Osteoblast (primary cell): ENCODE data around the gene OXLD1. TPM values are rescaled to one million over a fixed set of nuclear protein-coding genes. Genes with fewer than 3 reads are reported as not detected.

Source experiments
- DNase-seq: peaks from one replicate; pipeline ENCODE4 v3.0.0; 2011; ENCODE audit warnings: low spot score, mixed read lengths; ENCODE audit not compliant: insufficient read length; ENCODE audit errors: missing footprints
- H2AFZ ChIP-seq: 2 replicates; pipeline ENCODE4 v1.6.0; 2011; ENCODE audit warnings: mild to moderate bottlenecking, low read length
- H3K27ac ChIP-seq: 2 replicates; pipeline ENCODE4 v1.5.1; 2011; ENCODE audit warnings: mild to moderate bottlenecking, low read depth, low read length, moderate library complexity
- H3K27me3 ChIP-seq: 2 replicates; pipeline ENCODE4 v1.6.0; 2012; ENCODE audit warnings: mild to moderate bottlenecking, control low read depth, inconsistent platforms, low read length, moderate library complexity; ENCODE audit not compliant: insufficient read depth
- H3K36me3 ChIP-seq: 2 replicates; pipeline ENCODE4 v1.5.1; 2011; ENCODE audit warnings: mild to moderate bottlenecking, low read length, control low read depth, moderate library complexity; ENCODE audit not compliant: insufficient read depth
- H3K4me1 ChIP-seq: 2 replicates; pipeline ENCODE4 v1.5.1; 2011; ENCODE audit warnings: mild to moderate bottlenecking, low read length, control low read depth, moderate library complexity; ENCODE audit not compliant: insufficient read depth
- H3K4me2 ChIP-seq: 2 replicates; pipeline ENCODE4 v1.6.0; 2011; ENCODE audit warnings: mild to moderate bottlenecking, low read length; ENCODE audit not compliant: insufficient read depth
- H3K4me3 ChIP-seq: fragments of 200-600 bp; sonication (generic); 3 replicates; pipeline ENCODE4 v1.5.1; 2012; ENCODE audit warnings: mild to moderate bottlenecking, low read length, inconsistent platforms; ENCODE audit not compliant: insufficient read depth
- H3K79me2 ChIP-seq: 2 replicates; pipeline ENCODE4 v1.6.0; 2012; ENCODE audit warnings: mild to moderate bottlenecking, low read length, control low read depth, inconsistent platforms; ENCODE audit not compliant: insufficient read depth
- H3K9me3 ChIP-seq: 2 replicates; pipeline ENCODE4 v1.5.1; 2011; ENCODE audit warnings: low read depth, low read length, control low read depth
- H4K20me1 ChIP-seq: 2 replicates; pipeline ENCODE4 v1.6.0; 2012; ENCODE audit warnings: mild to moderate bottlenecking, low read length, control low read depth; ENCODE audit not compliant: insufficient read depth
- total RNA-seq: library from RNA; depleted of rRNA; stranded (reverse); fragments of >200 nt; gene quantifications from 2 replicates; pipeline ENCODE4 v1.2.3, GENCODE V29; 2012
- TF ChIP-seq, protein P1 (sequence below): IDR thresholded peaks from 2 replicates; pipeline ENCODE4 v1.5.1; 2011; ENCODE audit warnings: mild to moderate bottlenecking, low read depth, low read length, moderate library complexity; ENCODE audit errors: extremely low read depth

The OXLD1 gene
- total RNA-seq, 1 donor: 21.0 TPM

GRCh38 chr17:81701288-81702071 is 35.1 kb upstream of the OXLD1 start:
- H4K20me1 ChIP-seq: peaks cover 35% of the 10 kb centered on the region
- H3K27ac ChIP-seq: peak overlapping the region; percentile 28
- H3K4me1 ChIP-seq: peaks cover 21% of the 10 kb centered on the region
- no peaks in the 10 kb centered on the region for H3K27me3 ChIP-seq
- no peaks in the 10 kb centered on the region for H3K9me3 ChIP-seq
- DNase-seq: peak; percentile 91
- H3K4me2 ChIP-seq: peak overlapping the region; percentile 96
- TF ChIP-seq, protein P1, sequence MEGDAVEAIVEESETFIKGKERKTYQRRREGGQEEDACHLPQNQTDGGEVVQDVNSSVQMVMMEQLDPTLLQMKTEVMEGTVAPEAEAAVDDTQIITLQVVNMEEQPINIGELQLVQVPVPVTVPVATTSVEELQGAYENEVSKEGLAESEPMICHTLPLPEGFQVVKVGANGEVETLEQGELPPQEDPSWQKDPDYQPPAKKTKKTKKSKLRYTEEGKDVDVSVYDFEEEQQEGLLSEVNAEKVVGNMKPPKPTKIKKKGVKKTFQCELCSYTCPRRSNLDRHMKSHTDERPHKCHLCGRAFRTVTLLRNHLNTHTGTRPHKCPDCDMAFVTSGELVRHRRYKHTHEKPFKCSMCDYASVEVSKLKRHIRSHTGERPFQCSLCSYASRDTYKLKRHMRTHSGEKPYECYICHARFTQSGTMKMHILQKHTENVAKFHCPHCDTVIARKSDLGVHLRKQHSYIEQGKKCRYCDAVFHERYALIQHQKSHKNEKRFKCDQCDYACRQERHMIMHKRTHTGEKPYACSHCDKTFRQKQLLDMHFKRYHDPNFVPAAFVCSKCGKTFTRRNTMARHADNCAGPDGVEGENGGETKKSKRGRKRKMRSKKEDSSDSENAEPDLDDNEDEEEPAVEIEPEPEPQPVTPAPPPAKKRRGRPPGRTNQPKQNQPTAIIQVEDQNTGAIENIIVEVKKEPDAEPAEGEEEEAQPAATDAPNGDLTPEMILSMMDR: peak; percentile 6
- H2AFZ ChIP-seq: no peak overlapping the region
- peaks cover 79% of the 10 kb centered on the region for H3K79me2 ChIP-seq
- H3K4me3 ChIP-seq: peak overlapping the region; percentile 93
- H3K36me3 ChIP-seq: peaks cover 56% of the 10 kb centered on the region

DNA sequence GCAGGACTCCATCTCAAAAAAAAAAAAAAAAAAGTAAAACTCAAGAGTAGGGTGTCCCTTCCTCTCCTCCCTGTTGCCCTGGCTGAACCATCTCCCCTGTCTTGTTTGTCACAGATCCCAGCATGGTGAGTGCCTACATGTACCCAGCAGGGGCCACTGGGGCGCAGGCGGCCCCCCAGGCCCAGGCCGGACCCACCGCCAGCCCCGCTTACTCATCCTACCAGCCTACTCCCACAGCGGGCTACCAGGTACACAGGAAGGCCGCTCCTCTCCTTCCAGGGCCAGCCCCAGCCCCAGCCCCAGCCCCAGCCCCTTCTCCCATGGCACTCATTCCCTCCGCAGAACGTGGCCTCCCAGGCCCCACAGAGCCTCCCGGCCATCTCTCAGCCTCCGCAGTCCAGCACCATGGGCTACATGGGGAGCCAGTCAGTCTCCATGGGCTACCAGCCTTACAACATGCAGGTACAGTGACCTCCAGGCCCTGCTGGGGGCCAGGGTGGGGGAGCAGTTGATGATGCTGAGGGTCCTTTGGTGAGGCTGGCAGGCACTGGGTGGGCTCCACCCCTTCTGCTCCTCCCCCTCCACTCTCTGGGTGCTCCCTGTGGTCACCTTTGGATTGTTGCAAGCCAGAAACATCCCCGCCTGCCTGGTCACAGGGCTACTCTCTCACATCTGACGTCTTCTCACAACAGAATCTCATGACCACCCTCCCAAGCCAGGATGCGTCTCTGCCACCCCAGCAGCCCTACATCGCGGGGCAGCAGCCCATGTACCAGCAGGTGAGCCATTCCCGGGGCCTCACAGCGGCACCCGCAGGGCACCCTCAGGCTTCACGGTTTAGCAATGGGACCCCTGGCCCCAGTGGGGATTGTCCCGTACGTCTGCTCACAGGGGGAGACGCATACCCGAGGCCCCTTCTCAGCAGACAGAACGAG is 34.2 kb upstream of the OXLD1 start:
- no peaks in the 10 kb centered on the region for H3K27me3 ChIP-seq
- H3K27ac ChIP-seq: no peak overlapping the region
- no peak overlapping the region for H2AFZ ChIP-seq
- peaks cover 56% of the 10 kb centered on the region for H3K36me3 ChIP-seq
- no peaks in the 10 kb centered on the region for H3K9me3 ChIP-seq
- no peak overlapping the region for H3K4me3 ChIP-seq
- H3K4me2 ChIP-seq: no peak overlapping the region
- peaks cover 33% of the 10 kb centered on the region for H4K20me1 ChIP-seq
- H3K79me2 ChIP-seq: peaks cover 83% of the 10 kb centered on the region
- TF ChIP-seq, protein P1: no peak
- H3K4me1 ChIP-seq: peaks cover 21% of the 10 kb centered on the region
- DNase-seq: peak; percentile 82

GRCh38 chr17:81697261-81698044 is 31.0 kb upstream of the OXLD1 start:
- peaks cover 80% of the 10 kb centered on the region for H3K79me2 ChIP-seq
- peaks cover 43% of the 10 kb centered on the region for H4K20me1 ChIP-seq
- peaks cover 77% of the 10 kb centered on the region for H3K36me3 ChIP-seq

More at GRCh38 chr17:81697261-81698044, 31.0 kb upstream of the OXLD1 start:
- Histone ChIP-seq H3K4me1 (peaks cover 11% of the 10 kb centered on the region), H2AFZ (no peak overlapping the region), H3K4me2 (no peak overlapping the region), H3K27ac (no peak overlapping the region), H3K4me3 (no peak overlapping the region), H3K9me3 (no peaks in the 10 kb centered on the region), H3K27me3 (no peaks in the 10 kb centered on the region)
- TF ChIP-seq, protein P1: no peak
- no peak for DNase-seq
